GM12878 (cell line): ENCODE data around the gene C6orf120. TPM values are rescaled to one million over a fixed set of nuclear protein-coding genes. Genes with fewer than 3 reads are reported as not detected.

Experiments
- BCL11A ChIP-seq: IDR thresholded peaks from 2 replicates; pipeline ENCODE4 v1.6.1; 2011; ENCODE audit warnings: low read depth, low read length
- CBX5 ChIP-seq: sonication (generic); IDR thresholded peaks from 2 replicates; pipeline ENCODE4 v1.6.1; 2016; ENCODE audit warnings: low read depth, moderate library complexity, mild to moderate bottlenecking, inconsistent platforms
- CEBPB ChIP-seq, 2 experiments: fragments of 150-350 bp in 1 of 2; IDR thresholded peaks; 2 replicates each; pipeline ENCODE4 v1.6.1; 2012 to 2014; ENCODE audit warnings: low read depth in 2 of 2, low read length in 2 of 2, borderline replicate concordance in 1 of 2, inconsistent platforms in 1 of 2
- CHD4 ChIP-seq: fragments of 200-600 bp; sonication (generic); IDR thresholded peaks from 2 replicates; pipeline ENCODE4 v1.6.1; 2016; ENCODE audit warnings: mild to moderate bottlenecking
- EED ChIP-seq: sonication (generic); IDR thresholded peaks from 2 replicates; pipeline ENCODE4 v1.6.1; 2016; ENCODE audit warnings: antibody characterized with exemption, low read depth
- ETV6 ChIP-seq, 2 experiments: fragments of 450-650 bp in 1 of 2; IDR thresholded peaks in 1 of 2; conservative IDR thresholded peaks in 1 of 2; 2 replicates each; pipeline ENCODE4 v1.6.1; 2014; ENCODE audit warnings: antibody characterized with exemption in 1 of 2, borderline replicate concordance in 1 of 2, low read depth in 1 of 2, mild to moderate bottlenecking in 1 of 2, moderate library complexity in 1 of 2
- KAT2A ChIP-seq: conservative IDR thresholded peaks from 2 replicates; pipeline ENCODE4 v1.6.1; 2011; ENCODE audit warnings: low read depth, low read length; ENCODE audit not compliant: control insufficient read depth
- KDM1A ChIP-seq: fragments of 200-600 bp; sonication (generic); IDR thresholded peaks from 2 replicates; pipeline ENCODE4 v1.6.1; 2016; ENCODE audit warnings: borderline replicate concordance
- KLF5 ChIP-seq: fragments of 450-650 bp; IDR thresholded peaks from 2 replicates; pipeline ENCODE4 v1.6.1; 2014; ENCODE audit warnings: mild to moderate bottlenecking; ENCODE audit not compliant: partially characterized antibody
- MEF2A ChIP-seq: IDR thresholded peaks from 2 replicates; pipeline ENCODE4 v1.6.1; 2011; ENCODE audit warnings: low read depth, mild to moderate bottlenecking, low read length, moderate library complexity; ENCODE audit not compliant: insufficient read depth
- NR2C1 ChIP-seq: fragments of 450-650 bp; IDR thresholded peaks from 2 replicates; pipeline ENCODE4 v1.6.1; 2017; ENCODE audit warnings: antibody characterized with exemption, mild to moderate bottlenecking, moderate library complexity
- PAX8 ChIP-seq: fragments of 450-650 bp; IDR thresholded peaks from 2 replicates; pipeline ENCODE4 v1.6.1; 2017; ENCODE audit warnings: mild to moderate bottlenecking, moderate library complexity
- POLR2AphosphoS5 ChIP-seq: IDR thresholded peaks from 2 replicates; pipeline ENCODE4 v1.6.1; 2011; ENCODE audit warnings: mild to moderate bottlenecking, low read length, inconsistent platforms
- RELB ChIP-seq: fragments of 450-650 bp; IDR thresholded peaks from 2 replicates; pipeline ENCODE4 v1.6.1; 2017; ENCODE audit warnings: low read depth, mild to moderate bottlenecking, moderate library complexity
- SIX5 ChIP-seq: IDR thresholded peaks from 2 replicates; pipeline ENCODE4 v1.6.1; 2011; ENCODE audit warnings: mild to moderate bottlenecking, low read depth, low read length, moderate library complexity; ENCODE audit not compliant: severe bottlenecking
- SKIL ChIP-seq: fragments of 450-650 bp; IDR thresholded peaks from 2 replicates; pipeline ENCODE4 v1.6.1; 2017; ENCODE audit warnings: mild to moderate bottlenecking, low read depth, inconsistent platforms; ENCODE audit not compliant: poor library complexity, severe bottlenecking
- SMAD5 ChIP-seq: IDR thresholded peaks from 2 replicates; pipeline ENCODE4 v1.6.1; 2016; ENCODE audit warnings: antibody characterized with exemption, low read depth
- SMARCA5 ChIP-seq: fragments of 450-650 bp; IDR thresholded peaks from 2 replicates; pipeline ENCODE4 v1.6.1; 2017; ENCODE audit warnings: mild to moderate bottlenecking
- SP1 ChIP-seq: IDR thresholded peaks from one replicate; pipeline ENCODE4 v1.6.1; 2011; ENCODE audit warnings: low read depth, low read length
- SRF ChIP-seq, 2 experiments: IDR thresholded peaks; 2 replicates each; pipeline ENCODE4 v1.6.1; 2011; ENCODE audit warnings: low read depth in 2 of 2, low read length in 2 of 2, mild to moderate bottlenecking in 1 of 2, moderate library complexity in 1 of 2
- STAT3 ChIP-seq: IDR thresholded peaks from 2 replicates; pipeline ENCODE4 v1.6.1; 2011; ENCODE audit warnings: low read depth, low read length, improper control_type of control experiment
- USF2 ChIP-seq: IDR thresholded peaks from 2 replicates; pipeline ENCODE4 v1.6.1; 2011; ENCODE audit warnings: low read depth, low read length, improper control_type of control experiment, borderline replicate concordance
- ZNF217 ChIP-seq: fragments of 450-650 bp; IDR thresholded peaks from 2 replicates; pipeline ENCODE4 v1.6.1; 2017; ENCODE audit warnings: antibody characterized with exemption, mild to moderate bottlenecking
- polyA plus RNA-seq, 11 experiments: library from polyadenylated mRNA; depleted of rRNA in 4 of 11; unstranded in 6 of 11; stranded (reverse) in 5 of 11; fragments of >200 nt; fragmentation: Nextera tagmentation in 4 of 11; fragmentation: Illumina TruSeq in 1 of 11; extraction: Ambion mirVana in 4 of 11; extraction: Trizol in 1 of 11; gene quantifications; 1 replicate in 1 of 11; 2 replicates in 10 of 11; pipeline versions ENCODE4 v1.2.1 to v1.2.3, GENCODE V29; 2011 to 2016; ENCODE audit warnings: inconsistent platforms in 2 of 11, missing spikeins in 2 of 11, low read depth in 1 of 11
- total RNA-seq, 4 experiments: library from RNA; depleted of rRNA in 3 of 4; stranded (reverse); fragments of >200 nt in 3 of 4; fragmentation: Illumina TruSeq in 1 of 4; extraction: Trizol in 1 of 4; gene quantifications; 2 replicates each; pipeline versions ENCODE4 v1.2.1 to v1.2.3, GENCODE V29; 2013 to 2021

The C6orf120 gene
- total and polyA plus RNA-seq, 10 of the 15 experiments (the other 5 are each of a cell fraction or from before 2014, with no cell fraction given), result 3.6 to 23.9 (median 18.2) TPM

- TF ChIP-seq SIX5 (peak; percentile 65), KDM1A (no peak), SMARCA5 (peak; percentile 75), MEF2A (0 out of 2 replicates have a peak, but pooled peaks have one; percentile 7), ETV6 (conservative IDR thresholded peaks at IDR 0.05 in 1 of 2, IDR thresholded peaks at IDR 0.05 in 1 of 2; ENCODE audit: borderline replicate concordance in 1 of 2, low read depth in 1 of 2) (0 out of 4 replicates have a peak, but pooled peaks of 1 of the 2 experiments have one; percentile 60), ZNF217 (peak; percentile 66; the same call in 1 of the 2 replicates), POLR2AphosphoS5 (peak; percentile 89), SMAD5 (peak; percentile 90), SKIL (no peak), KLF5 (no peak), USF2 (no peak), EED (no peak), NR2C1 (peak; percentile 60; the same call in 1 of the 2 replicates), KAT2A (no peak), RELB (peak; percentile 66), CEBPB (IDR thresholded peaks at IDR 0.05; ENCODE audit: borderline replicate concordance in 1 of 2, low read depth in 2 of 2, low read length in 2 of 2) (no peak), CBX5 (no peak), CHD4 (no peak), PAX8 (no peak), SP1 (peak; percentile 55), STAT3 (no peak), SRF (IDR thresholded peaks at IDR 0.05; ENCODE audit: low read depth in 2 of 2, low read length in 2 of 2) (peak in 1 of 2 experiments; percentile 92; a peak in 3 of 4 replicates), BCL11A (no peak)
These were observed 49.5 kb downstream of the C6orf120 start, which contains the start of the genes DYNLT2 and ERMARD (continued) for GRCh38 chr6:169751242-169752073.
